ENCODE data around the gene SATB2. TPM values are rescaled to one million over a fixed set of nuclear protein-coding genes. Genes with fewer than 3 reads are reported as not detected.

Gene SATB2
- total RNA-seq, 1 experiment from 2014 or later: 13.8 TPM

GRCh38 chr2:199441759-199442158 is 16.0 kb downstream of the SATB2 start:
- Histone ChIP-seq H3K4me1 (ENCODE audit: control insufficient read depth in 1 of 2, insufficient read depth in 2 of 2, low read length in 2 of 2) (peaks cover 0 to 3% of the 10 kb centered on the region in 2 experiments; a peak in 2 of 4 replicates), H3K9ac (ENCODE audit: low read length) (no peak overlapping the region), H3K4me3 (replicated peaks in 1 of 2; ENCODE audit: low read depth in 1 of 2, low read length in 2 of 2) (no peak overlapping the region), H2AFZ (ENCODE audit: low read depth, low read length, poor library complexity, severe bottlenecking) (no peak overlapping the region), H3K9me3 (ENCODE audit: control insufficient read depth in 1 of 2, insufficient read depth in 1 of 2, low read depth in 1 of 2, low read length in 2 of 2) (no peaks in the 10 kb centered on the region), H3K9me2 (ENCODE audit: insufficient read depth) (no peaks in the 10 kb centered on the region), H3K4me2 (ENCODE audit: low read length) (no peak overlapping the region), H3K27ac (ENCODE audit: low read depth, low read length) (no peak overlapping the region), H3K27me3 (ENCODE audit: insufficient read depth, low read length) (no peaks in the 10 kb centered on the region), H3K79me2 (ENCODE audit: insufficient read depth, low read length) (peaks cover 24% of the 10 kb centered on the region), H3K36me3 (ENCODE audit: control insufficient read depth in 1 of 2, insufficient read depth in 2 of 2, low read length in 2 of 2) (peaks cover 0 to 4% of the 10 kb centered on the region in 2 experiments; a peak in 2 of 4 replicates), H4K20me1 (ENCODE audit: insufficient read depth) (no peaks in the 10 kb centered on the region)
- no peak for DNase-seq (ENCODE audit: low read depth, low spot score)
- ChIA-PET CTCF (interaction anchor here (0.6 kb wide), 1 partner anchor 12 kb away, joined by 3 read pairs; no protein-coding TSS in a partner anchor), RAD21 (ENCODE audit: low non-redundant PET in 1 of 2, low total read pairs in 2 of 2, uncharacterized antibody in 2 of 2, unreplicated experiment in 2 of 2) (no interaction called here), POLR2A (no interaction called here)
- intact Hi-C loops (cut with micrococcal nuclease): no loop called here
- ATAC-seq: no peak
- no TSS peak for BruUV-seq (replicated peaks)
- TF ChIP-seq JUND (IDR thresholded peaks at IDR 0.05) (no peak), ZFX (IDR thresholded peaks at IDR 0.05) (no peak), EZH2 (IDR thresholded peaks at IDR 0.05) (no peak)

GRCh38 chr2:199440118-199440517 is 17.6 kb downstream of the SATB2 start:
- ChIA-PET CTCF (no interaction called here), RAD21 (ENCODE audit: low non-redundant PET in 1 of 2, low total read pairs in 2 of 2, uncharacterized antibody in 2 of 2, unreplicated experiment in 2 of 2) (no interaction called here), POLR2A (no interaction called here)
- H3K4me1 ChIP-seq (ENCODE audit: control insufficient read depth in 1 of 2, insufficient read depth in 2 of 2, low read length in 2 of 2): peaks cover 0 to 3% of the 10 kb centered on the region in 2 experiments; a peak in 2 of 4 replicates
- peaks cover 24% of the 10 kb centered on the region for H3K79me2 ChIP-seq (ENCODE audit: insufficient read depth, low read length)
- TF ChIP-seq TCF7L2 (IDR thresholded peaks at IDR 0.05; ENCODE audit: borderline replicate concordance, extremely low read depth, insufficient read depth, insufficient read length): no peak
- TF ChIP-seq EZH2phosphoT487 (IDR thresholded peaks at IDR 0.05; ENCODE audit: borderline replicate concordance): no peak
- no peak for TF ChIP-seq POLR2AphosphoS5 (IDR thresholded peaks at IDR 0.05; ENCODE audit: low read depth, low read length)
- no peaks in the 10 kb centered on the region for H3K9me2 ChIP-seq (ENCODE audit: insufficient read depth)
- no peak overlapping the region for H3K4me2 ChIP-seq (ENCODE audit: low read length)
- no peaks in the 10 kb centered on the region for H3K27me3 ChIP-seq (ENCODE audit: insufficient read depth, low read length)
- no TSS peak for BruUV-seq (replicated peaks)
- H3K4me3 ChIP-seq (replicated peaks in 1 of 2; ENCODE audit: low read depth in 1 of 2, low read length in 2 of 2): no peak overlapping the region
- intact Hi-C loops (cut with micrococcal nuclease): no loop called here
- no peak overlapping the region for H3K9ac ChIP-seq (ENCODE audit: low read length)
- no peak overlapping the region for H3K27ac ChIP-seq (ENCODE audit: low read depth, low read length)
- no peak for DNase-seq (ENCODE audit: low read depth, low spot score)
- no peaks in the 10 kb centered on the region for H3K9me3 ChIP-seq (ENCODE audit: control insufficient read depth in 1 of 2, insufficient read depth in 1 of 2, low read depth in 1 of 2, low read length in 2 of 2)
- no peaks in the 10 kb centered on the region for H4K20me1 ChIP-seq (ENCODE audit: insufficient read depth)
- no peak overlapping the region for H2AFZ ChIP-seq (ENCODE audit: low read depth, low read length, poor library complexity, severe bottlenecking)
- ATAC-seq: no peak
- H3K36me3 ChIP-seq (ENCODE audit: control insufficient read depth in 1 of 2, insufficient read depth in 2 of 2, low read length in 2 of 2): peaks cover 0 to 4% of the 10 kb centered on the region in 2 experiments; a peak in 2 of 4 replicates

Measured in HCT116 (cell line).